GM18502 (cell line): ENCODE measurements around the gene THAP12.
"Not testable (repeated sequence)": the region's sequence is repeated elsewhere in the genome, so short reads cannot be mapped to it uniquely, and the experiment has no call there.

ENCODE experiments used
- ATAC-seq: cut with Tn5 transposase; IDR thresholded peaks from one replicate; pipeline ENCODE4 v1.9.1; 2021; ENCODE audit warnings: mild to moderate bottlenecking; ENCODE audit not compliant: unreplicated experiment, poor library complexity

Gene THAP12

DNA sequence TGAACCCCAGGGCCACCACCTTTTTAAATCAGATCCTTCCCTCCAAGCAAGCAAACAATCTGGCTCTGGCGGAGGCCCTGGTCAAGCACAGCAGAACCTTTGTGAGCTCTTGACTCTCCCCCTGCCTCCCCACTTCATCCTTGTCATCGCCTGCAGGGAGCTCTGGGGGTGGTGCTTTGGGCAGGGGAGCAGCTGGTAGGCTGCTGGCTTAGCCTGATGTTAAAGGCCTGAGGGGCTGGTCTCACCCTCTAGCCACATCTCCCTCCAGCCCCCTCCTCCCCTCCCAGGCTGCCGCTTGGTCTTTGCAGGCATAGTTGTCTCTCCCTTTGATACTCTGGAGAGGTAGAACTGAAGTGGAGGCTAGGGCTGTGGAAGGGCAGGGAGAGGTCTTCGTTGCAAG, 50.9 kb downstream of the THAP12 start:
- no peak for ATAC-seq

DNA sequence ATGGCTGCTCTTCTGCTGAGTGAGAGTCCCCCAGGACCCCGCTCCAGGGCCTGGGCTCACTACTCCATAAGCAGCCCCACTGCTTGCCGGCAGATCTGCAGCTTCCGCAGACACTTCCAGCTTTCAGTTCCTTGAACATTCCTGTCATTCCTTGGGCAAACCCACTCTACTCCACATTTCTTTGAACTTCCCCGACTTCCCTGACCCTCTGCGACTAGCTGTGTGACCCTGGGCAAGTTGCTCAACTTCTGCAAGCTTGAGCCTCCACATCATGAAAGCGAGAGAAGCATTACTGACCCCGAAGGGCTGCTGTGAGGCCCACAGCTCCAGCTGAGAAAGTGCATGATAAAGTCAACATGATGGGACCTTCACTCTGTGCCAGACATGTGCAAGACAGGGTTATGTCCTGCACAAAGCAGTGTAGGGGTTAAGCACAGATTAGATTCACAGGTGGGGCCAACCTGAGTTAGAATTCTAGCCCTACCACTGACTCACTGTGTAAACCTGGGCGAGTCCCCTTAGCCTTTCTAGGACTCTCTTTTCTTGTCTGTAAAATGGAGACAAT, 51.8 kb downstream of the THAP12 start:
- ATAC-seq: no peak

DNA sequence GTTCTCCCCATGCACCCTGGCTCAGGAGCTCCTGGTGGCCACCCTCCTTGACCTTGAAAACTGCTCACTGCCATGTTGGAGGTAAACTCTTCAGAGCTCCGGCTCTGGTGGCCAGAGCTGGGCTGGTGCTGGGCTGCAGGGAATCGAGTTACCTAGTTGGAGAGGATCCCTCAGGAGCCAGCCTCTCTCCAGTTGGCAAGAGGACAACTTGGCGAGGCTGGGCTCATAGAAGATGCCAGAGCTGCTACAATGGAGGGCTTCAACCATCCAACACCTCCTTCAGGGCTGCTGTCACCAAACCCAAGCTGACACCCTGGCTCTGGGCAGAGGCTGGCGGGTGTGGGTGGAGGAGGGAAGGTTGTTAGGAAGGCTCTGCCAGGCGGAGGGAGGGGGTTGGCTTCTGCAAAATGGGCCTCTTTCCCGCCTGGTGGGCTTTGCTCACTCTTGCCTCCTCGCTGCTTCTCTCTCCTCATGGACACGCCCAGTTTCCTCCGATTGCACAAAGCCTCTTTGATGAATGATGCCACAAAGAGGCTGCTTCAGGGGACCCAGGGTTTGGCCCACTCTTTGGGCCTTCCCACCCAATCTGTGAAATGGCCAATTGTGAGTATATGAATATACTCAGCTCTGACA, 53.1 kb downstream of the THAP12 start:
- ATAC-seq: no peak

DNA sequence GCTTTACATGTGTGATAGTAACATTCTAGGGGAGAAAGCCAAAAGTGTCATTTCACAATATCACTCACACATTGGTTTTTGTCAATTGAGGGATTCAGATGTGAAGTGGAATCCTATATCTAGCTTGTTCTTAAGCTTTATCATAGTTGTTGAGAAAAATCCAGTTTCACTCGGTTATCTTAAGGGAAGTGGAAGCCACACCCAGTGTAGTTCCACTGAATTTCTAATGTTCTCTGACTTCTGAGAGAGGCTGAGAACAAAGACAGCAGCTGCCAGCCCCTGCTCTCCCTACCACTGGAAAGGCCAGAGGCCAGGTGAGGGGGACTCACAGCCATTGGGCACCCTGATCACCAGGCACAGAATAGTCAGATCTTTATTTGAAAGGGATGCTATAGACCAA, 53.7 kb downstream of the THAP12 start:
- no peak for ATAC-seq

DNA sequence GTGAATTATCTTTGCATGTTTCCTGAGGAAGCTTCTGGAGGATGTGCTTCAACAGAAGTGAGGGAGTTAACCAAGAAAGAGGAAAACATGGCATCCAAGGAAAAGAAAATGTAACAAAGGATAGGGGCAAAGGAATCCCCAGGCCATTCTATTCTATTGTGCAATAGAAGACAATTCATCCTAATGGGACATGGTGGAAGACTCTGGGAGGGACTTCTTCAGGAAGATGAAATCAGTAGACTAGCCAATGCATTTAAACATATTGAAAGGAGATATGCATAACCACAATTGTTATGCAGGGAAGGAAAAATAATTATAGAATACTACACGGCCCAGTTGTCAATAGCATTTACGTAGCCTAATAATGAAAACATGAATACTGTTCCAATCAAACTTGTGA, 55.7 kb downstream of the THAP12 start:
- ATAC-seq: no peak

DNA sequence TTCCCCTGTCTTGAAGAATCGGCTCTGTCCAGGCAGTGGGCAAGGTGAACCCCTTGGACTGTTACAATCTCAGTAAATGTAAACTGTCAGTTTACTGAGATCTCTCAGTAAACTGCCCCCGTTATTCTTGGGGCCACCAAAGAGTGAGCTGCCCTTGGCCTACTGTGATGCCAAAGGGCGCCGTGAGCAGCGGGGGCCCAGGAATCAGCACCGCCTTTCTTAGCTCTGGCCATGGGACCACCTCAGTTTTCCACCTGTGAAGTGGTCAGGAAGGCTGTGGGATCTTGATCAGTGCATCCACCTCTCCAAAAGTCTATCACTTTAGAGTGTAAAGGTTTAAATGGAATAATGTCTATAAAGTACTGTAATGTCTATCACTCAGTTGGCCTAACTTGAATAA, 57.1 kb downstream of the THAP12 start:
- no peak for ATAC-seq

DNA sequence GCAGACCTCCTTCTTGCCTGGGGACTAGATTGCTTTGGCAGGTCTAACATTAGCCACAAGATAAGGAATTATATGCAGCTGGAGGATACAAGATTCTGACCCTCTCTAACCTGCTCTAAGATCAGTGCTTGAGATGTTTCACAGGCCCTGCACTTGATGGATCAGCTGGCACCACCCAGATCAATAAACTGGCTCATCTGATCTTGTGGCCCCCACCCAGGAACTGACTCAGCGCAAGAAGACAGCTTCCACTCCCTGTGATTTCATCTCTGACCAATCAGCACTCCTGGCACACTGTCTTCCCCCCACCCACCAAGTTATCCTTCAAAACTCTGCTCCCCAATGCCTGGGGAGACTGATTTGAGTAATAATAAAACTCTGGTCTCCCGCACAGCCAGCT, 57.6 kb downstream of the THAP12 start:
- not testable (repeated sequence) for ATAC-seq

DNA sequence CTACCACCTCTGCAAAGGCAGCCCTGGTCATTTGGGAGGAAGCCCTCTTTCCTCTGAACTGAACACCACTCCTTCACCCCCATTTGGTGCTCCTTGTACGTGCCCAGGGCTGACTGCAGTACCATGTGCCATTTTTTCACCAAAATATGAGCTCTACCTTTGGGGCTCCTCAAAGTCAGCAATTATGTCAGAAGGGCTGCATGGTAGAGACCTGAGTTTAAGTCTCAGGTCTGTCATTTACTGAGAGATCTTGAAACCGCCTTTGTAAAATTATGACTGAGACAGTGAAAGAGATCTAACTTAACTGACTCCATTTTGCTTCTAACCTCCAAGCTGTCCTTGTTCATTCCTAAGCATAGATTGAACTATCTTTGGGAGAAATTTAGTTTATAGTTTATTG, 58.0 kb downstream of the THAP12 start:
- ATAC-seq: no peak

DNA sequence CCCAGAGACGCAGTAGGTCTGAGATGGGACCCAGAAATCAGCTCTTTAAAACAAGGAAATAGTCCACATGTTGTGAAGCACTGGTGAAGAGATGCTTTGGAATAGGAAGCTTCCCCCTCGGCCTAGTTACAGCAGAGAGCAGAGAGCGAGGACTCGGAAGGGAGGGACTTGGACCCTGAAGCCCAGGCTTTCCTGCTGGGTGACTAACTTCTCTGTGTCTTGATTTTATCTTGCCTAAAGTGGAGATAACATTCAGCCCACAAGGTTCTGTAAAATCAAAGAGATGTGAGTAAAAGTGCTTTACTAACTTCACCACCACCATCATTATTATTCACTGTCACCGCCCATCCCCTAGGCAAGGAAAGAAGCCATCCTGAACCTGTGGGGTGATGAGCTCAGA, 58.4 kb downstream of the THAP12 start:
- no peak for ATAC-seq

DNA sequence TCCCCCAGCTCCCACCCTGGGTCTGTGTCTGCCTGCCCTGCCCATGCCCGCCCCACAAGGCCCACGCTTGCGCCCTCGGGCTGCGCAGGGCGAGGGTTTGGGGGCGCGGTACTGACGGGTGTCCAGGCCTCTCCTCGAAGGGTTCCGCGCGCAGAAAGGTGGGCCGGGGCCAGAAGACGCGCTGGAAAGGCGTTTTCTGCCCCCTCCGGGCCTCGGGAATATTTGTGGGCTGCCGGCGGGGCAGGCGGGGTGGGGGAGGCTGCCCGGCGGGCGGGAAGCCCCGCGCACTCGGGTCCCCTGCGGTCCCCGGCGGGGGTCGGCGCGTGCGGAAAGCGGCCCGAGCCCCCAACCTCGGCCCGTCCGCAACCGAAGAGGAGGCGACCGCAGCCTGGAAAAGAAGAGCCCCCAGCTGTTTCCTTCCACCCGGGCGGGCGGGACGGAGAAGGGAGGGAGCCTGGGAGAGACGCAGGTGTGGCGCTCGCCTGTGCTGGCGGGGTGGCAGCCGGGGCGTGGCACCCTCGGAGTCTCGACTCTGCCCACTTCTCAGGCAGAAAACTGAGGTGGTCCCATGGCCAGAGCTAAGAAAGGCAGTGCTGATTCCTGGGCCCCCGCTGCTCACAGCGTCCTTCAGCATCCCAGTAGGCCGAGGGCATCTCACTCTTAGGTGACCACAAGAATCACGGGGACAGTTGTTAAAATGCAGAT, 59.0 kb downstream of the THAP12 start:
- no peak for ATAC-seq

DNA sequence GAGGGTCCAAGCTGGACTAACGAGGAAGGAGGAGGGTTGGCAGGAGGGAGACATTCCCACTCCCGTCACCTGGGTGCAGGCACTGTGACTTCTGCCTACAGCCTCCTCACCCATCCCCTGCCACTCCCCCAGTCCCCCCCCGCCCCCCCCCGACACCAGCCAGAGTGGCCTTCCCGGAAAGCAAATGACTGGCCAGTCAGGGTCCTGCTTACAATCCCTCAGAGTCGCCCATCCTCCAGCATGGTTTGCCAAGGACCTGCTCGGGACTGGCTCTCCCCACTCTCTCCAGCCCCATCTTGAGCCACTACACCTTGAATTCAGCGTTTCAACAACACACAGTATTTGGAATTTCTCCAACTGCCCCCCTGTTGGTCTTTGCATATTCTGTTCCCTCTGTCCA, 59.6 kb downstream of the THAP12 start:
- ATAC-seq: no peak

DNA sequence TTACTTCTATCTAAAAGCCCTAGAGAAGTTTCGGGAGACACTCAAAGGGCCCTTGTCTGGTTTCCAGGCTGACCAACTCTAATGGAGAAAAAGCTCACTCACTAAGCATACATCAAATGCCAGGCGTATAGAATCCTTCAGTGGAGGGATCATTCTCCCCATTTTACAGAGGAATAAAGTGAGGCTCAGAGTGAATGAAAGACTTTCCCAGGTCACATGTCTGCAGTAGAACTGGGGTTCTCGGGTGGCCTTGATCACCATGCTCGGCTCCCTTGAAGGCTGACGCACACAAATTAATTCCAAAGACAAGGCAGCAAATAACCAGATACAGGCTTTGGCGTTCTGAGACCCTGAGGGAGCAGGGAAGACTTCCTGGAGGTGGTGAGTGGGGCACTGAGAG, 60.0 kb downstream of the THAP12 start:
- ATAC-seq: no peak

DNA sequence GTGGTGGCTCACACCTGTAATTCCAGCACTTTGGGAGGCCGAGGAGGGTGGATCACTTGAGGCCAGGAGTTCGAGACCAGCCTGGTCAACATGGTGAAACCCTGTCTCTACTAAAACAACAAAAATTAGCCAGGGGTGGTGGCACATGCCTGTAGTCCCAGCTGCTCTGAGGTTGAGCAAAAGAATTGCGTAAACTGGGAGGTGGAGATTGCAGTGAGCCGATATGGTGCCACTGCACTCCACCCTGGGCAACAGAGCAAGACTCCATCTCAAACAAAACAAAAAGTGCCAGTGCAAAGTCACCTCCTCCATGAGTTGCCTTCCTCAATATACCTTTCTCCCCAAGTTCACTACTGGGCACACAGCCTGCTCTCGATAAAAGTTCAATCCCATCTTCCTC, 61.1 kb downstream of the THAP12 start:
- not testable (repeated sequence) for ATAC-seq

DNA sequence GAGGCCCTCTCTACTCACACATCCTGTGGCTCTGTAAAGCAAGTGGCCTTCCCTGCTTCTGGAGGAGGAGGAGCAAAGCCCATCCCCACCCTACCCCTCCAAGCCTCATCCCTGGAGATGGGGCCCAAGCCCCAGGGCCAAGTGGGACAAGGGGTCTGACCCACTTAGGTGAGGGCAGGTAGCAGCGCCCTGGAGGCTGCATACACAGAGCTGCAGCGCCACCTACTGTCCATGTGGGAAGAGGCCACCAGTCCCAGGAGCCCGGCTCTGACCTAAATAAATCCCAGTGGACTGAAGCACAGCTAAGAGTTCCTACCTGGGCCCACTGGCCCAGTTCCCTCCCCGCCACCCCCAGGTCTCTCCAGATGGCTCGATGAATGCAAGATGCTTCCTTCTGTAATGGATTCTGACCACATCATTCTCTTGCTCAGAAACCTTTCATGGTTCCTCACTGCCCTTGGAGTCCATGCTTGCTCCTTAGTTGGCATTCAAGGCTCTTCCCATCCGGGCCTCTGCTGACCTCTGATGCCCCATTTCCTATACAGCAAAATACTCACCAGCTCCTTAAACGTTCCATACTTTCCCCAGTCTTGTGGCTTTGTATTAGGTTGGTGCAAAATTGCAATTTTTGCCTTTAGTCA, 62.1 kb downstream of the THAP12 start:
- no peak for ATAC-seq

DNA sequence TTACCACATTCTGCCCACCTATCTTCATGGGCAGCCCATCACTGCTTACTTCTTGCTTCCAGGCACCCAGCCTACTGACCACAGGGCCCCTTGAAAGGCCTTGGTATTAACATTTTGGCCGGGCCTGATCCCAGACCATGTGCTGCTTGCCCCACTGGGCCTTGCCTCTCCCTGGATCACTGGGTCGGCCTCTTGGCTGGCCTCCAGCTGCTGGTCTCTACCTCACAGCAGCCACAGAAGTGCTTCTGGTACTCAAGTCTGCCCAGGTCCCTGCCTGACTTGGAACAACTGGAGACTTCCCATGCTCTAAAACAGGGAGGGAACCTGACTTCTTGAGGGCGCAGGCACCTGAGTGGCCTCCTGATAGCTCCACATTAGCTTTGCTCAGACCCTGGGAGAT, 63.6 kb downstream of the THAP12 start:
- ATAC-seq: no peak

DNA sequence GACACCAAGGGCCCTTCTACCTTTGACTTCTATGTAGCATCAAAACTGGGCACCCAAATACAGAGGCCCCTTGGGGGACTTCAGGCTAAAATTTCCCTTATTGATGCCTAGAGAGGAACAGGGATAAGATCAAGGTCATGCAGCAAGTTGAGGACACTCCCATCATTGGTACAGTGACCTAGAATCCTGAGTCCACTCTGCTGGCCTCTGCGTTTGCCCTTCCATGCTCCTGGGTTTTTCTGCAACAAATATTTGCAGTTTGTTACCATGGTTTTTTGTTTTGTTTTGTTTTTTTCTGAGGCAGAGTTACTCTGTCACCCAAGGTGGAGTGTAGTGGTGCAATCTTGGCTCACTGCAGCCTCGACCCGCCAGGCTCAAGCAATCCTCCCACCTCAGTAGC, 64.2 kb downstream of the THAP12 start:
- ATAC-seq: no peak

DNA sequence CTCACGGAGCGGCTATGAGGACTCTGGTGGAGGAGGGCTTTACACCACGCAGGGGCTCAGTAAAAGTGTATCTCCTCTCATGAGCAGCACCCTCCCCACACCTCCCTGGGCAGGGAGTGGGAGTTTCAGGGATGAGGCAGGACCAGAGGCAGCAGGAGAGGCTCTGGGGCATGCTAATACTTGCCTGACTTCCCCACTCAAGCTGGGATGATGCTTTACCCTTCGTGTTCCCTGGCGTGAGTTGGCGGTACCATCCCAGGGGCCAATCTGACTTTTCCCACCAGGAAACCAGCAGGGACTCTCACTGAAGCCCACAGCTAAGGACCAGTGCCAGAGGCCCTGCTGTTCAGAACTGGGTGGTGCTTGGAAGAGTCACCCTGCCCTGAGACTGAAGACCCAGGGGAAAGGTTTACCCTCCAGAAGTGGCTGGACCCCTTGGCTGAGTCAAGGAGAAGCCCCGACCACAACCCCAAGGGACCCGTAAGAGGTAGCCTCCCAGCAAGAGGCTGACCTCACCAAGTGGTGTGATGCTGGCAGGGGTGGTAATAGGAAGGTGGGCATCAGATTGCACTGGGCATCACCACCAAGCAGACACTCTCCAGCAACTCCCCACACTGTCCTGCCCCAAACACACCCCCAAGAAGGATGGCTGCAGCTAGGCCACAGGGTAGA, 65.6 kb downstream of the THAP12 start:
- no peak for ATAC-seq

DNA sequence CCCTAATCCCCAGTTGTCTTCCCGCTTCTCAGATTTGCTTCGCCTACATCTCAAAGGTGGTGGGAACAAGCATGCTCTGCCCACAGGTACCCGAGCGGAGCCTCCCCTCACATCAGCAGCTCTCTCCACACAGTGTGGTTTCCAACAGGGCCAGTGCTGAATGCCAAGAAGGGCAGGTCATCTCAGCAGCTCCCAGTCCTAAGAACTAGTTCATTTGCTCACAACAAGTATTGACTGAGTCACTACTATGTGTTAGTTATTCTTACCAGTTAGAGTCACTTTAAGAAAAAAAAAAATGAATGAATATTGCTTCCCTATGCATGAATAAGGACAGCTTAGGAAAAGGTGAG, 66.2 kb downstream of the THAP12 start:
- ATAC-seq: no peak

DNA sequence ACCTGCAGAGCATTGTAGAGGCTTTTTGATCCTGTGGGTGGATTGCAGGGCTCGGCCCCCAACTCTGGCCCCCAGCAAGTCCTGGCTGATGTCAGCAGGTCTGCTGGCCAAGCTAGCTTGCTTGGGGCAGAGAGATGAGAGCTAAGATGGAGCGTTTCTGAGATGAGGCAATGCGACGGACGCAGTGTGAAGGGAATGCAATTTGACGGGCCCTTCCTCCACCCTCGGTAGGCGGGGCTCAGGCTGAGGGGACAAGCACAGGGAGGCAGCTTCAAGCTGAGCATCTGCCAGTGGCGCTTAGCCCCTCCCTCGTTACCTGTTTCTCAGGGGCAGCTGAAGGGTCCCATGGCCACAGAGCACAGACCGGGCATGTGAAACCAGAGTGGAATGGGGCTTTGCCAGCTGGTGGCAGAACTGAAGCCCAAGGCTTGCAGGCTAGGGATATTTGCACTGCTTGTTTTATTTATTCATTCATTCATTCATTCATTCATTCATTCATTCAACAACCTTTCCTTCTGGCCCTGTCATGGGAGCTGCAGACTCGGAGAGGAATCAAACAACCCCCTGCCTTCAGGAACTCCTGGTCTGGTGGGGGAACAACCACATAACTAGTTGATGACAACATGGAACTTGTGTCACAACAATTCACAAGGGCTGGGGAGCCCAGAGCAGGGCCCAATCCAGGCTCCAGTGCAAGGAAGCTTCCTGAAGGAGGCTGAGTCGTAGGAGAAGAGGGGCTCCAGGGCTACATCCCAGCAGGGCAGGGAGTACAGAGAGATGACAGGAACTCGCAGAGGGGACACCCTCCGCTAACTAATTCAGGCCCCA, 66.8 kb downstream of the THAP12 start:
- no peak for ATAC-seq

DNA sequence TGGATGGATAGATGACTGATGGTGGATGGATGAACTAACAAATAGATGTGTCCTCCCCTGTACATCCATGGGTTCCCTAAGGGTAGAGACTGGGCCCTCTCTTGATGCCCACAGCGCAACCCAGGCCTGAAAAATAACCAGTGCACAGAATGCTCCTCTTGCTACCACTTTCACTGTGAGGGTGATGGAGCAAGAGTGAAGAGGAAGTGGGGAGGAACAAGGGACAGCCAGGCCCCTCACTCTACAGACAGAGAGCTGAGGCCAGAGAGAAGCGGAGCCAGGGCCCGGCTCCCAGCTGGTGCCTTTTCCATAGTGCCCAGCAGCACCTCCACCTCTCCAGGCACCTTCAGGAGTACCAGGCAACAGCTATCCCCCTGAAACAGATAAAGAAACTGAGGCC, 67.7 kb downstream of the THAP12 start:
- ATAC-seq: no peak
